SKM-1 treated with dmso at 0.1 percent for 144 hours (cell line): ENCODE results near the gene HCAR3.
"Not testable (repeated sequence)": the region's sequence is repeated elsewhere in the genome, so short reads cannot be mapped to it uniquely, and the experiment has no call there.

ENCODE experiments used
- DNase-seq: peaks from one replicate; lab custom pipeline; 2025; ENCODE audit not compliant: unreplicated experiment; lab: John Stamatoyannopoulos, UW

The HCAR3 gene

GRCh38 chr12:122722387-122722786 is 5.8 kb upstream of the HCAR3 start:
- no peak for DNase-seq

GRCh38 chr12:122721057-122721545 is 4.5 kb upstream of the HCAR3 start:
- DNase-seq: no peak

GRCh38 chr12:122715211-122715610 is 1.4 kb downstream of the HCAR3 start:
- DNase-seq: not testable (repeated sequence)

DNA sequence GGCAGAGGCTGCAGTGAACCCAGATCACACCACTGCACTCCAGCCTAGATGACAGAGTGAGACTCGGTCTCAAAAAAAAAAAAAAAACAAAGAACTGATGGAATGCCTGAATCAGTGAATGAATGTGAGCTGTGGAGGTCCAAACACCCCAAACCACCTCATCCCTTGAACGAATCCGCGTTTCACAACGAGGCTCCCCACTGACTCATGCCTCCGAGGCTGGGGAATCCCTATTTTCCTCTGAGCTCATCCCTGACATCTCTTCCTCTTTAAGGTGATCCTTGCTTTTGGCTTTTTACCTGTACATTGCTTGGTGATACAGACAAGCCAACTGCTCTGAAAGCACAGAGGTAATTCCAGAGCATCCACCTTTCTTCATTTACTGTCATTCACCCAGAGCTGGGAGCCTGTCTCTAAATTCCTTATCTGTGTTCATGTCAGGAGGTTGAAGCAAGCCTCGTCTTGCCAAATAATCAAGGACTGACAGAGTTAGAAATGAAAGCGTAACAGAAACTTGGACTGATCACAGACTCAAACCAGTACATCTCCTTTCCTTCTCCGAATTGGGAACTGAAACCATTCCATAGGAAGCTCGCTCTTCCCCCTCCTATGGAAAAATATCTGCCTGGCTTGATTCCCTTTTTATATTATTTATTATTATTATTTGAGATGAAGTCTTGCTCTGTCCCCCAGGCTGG is 3.0 kb downstream of the HCAR3 start:
- DNase-seq: not testable (repeated sequence)

DNA sequence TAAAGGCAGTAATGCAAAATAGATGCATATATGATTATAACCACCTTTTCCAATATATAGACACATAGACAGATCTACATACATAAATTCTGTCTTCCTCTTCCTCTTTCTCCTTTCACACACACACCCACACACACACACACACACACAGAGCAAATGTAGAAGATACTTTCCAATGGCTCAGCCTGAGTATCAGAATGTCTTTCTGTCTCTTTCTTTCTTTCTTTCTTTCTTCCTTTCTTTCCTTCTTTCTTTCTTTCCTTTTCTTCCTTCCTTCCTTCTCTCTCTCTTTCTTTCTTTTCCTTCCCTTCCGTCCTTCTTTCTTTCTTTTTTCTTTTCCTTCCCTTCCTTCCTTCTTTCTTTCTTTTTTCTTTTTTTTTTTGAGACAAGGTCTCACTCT is 5.3 kb downstream of the HCAR3 start:
- not testable (repeated sequence) for DNase-seq

DNA sequence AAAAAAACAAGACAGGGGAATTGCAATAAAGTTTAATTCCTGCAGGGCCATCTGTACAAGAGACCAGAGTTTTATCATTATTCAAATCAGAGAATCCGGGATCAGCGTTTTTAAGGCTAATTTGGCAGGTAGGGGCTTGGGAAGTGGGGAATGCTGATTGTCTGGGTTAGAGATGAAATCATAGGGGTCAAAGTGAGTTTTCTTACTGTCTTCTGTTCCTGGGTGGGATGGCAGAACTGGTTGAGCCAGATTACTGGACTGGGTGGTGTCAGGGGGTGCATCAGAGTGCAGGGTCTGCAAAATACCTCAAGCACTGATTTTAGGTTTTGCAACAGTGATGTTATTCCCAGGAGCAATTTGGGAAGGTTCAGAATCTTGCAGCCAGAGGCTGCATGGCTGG is 6.3 kb downstream of the HCAR3 start:
- not testable (repeated sequence) for DNase-seq

GRCh38 chr12:122709287-122709686 is 7.3 kb downstream of the HCAR3 start:
- DNase-seq: not testable (repeated sequence)

GRCh38 chr12:122703841-122704240 is 12.8 kb downstream of the HCAR3 start:
- not testable (repeated sequence) for DNase-seq

DNA sequence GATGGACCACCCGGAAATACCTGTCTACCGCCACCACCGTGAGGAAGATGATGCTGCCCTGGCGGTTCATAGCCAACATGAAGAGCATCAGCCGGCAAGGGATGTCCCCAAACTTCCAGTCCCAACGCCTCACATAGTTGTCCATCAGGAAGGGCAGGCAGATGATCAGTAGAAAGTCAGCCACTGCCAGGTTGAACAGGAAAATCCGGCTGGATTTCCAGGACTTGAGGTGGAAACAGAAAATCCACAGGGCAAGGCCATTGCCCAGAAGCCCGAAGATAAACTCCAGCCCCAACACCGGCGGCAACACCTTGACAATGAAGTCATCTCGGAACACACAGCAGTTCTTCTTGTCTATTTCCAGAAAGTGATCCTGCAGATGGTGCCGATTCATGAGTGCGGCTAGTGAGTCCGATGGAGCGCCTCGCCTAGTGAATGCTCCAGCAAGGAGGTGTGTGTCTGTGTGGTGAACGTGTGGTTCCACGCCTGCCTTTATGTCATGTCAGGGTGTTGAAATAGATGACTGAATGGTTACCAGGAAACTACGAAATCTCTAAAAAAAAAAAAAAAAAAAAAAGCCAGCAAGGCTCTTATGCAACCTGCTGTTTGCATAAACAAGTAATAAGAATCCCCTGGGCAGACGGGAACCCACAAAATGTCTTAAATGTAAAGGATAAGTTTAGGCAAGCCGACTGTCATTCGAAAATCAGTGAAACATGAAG is 13.6 kb downstream of the HCAR3 start, which contains the start of gene HCAR2:
TSS of gene HCAR2 (minus strand) at position 468 of the 722 bp plus-strand sequence. CDS start at position 394, 74 bp downstream.
- DNase-seq: not testable (repeated sequence)

DNA sequence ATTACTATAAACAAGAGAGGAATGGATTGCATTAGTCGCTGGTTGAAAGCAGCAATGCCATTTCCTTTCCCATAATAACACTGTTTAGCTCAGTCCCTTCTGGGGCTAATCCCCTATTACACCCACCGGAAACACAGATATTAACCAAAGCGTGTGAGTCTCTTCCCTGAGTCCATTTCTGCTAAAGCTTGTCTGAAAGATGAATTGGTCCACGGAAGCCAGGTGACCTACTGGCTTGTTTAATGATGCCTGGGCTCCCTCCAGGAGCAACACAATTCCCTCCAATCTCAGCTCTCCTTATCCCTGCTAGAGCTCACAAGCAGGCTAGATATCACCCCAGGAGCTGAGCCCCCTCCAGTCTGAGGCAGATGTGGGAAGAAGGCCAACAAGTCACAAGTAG is 15.1 kb downstream of the HCAR3 start:
- DNase-seq: not testable (repeated sequence)

GRCh38 chr12:122700038-122700710 is 16.4 kb downstream of the HCAR3 start:
- not testable (repeated sequence) for DNase-seq

GRCh38 chr12:122696922-122697321 is 19.7 kb downstream of the HCAR3 start:
- not testable (repeated sequence) for DNase-seq

DNA sequence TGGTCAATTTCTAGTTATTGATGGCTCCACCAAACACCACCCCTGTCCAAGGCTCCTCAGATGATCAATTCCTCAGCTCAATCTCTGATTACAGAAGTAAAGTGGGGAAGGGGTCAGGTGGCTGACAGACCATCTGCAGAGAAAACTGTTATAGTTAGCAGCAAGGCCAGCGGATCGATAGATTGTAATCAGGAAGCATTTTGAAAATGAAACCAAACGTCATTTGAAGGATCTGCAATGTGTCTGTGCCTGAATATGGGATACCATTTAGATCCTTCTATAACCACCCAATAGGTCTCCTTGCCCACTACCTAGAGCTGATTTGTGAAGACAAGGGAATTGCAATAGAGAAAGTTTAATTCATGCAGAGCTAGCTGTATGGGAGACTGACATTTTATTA is 25.0 kb downstream of the HCAR3 start:
- no peak for DNase-seq

DNA sequence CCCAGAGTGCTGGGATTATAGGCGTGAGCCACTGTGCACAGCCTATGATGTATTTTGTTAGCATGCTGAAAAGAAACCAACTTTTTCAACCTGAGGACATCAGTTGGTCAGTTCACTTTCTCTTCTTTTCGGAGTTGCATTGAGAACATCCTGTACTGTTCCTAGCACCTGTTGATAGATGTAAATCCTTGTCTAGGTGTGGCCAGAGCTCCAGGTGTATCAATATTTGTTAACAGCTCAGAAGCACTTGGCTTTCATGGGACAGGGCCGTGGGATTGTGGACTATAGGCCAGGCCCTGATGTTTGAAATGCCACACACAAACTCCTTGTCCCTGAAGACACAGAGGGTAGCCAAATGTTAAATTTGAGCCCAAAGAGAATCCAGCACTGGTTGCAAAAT is 28.3 kb downstream of the HCAR3 start:
- no peak for DNase-seq

- no peak for DNase-seq
Observed at GRCh38 chr12:122687086-122687485, 29.5 kb downstream of the HCAR3 start.

GRCh38 chr12:122686538-122686937 is 30.1 kb downstream of the HCAR3 start:
- DNase-seq: no peak

DNA sequence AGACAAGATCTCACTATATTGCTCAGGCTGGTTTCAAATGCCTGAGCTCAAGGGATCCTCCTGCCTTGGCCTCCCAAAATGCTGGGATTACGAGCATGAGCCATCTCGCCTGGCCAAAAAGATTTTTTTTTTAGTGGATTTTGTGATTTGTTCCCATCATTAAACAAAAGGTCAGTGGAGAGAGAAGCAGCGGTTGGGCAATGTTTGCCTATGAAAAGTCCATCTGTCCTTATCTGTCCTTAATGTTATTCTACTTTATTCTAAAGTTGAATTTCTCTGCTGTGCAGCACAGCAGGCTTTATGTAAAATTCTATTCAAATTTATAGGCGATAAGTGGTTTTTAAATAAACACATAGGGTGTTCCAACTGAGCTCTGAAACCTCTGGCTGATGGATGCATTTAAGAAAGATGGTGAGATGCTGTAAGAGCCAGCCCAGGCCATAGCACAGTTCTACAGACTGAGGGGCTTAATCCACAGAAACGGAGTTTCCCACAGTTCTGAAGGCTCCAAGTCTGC is 32.3 kb downstream of the HCAR3 start:
- DNase-seq: no peak

DNA sequence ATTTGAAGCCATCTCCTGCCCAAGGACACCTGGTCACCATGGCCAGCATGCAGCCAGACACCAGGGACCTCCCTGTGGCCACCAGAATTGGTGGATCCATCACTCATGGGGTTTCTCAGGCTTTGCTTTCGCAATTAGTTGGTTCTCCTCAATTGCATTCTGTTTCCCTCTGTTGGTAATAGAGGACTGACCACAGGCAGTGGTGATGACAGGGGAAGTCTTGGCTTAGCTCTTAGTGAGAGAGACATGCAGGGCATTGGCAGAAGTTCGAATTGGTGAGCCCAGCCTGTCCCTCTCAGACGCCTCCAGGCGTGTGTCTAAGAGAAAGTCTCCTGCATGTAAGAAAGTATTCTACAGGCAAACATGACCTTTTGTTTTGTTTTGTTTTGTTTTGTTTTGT is 34.8 kb downstream of the HCAR3 start:
- peak; percentile 31 for DNase-seq

GRCh38 chr12:122680989-122681388 is 35.6 kb downstream of the HCAR3 start:
- not testable (repeated sequence) for DNase-seq

DNA sequence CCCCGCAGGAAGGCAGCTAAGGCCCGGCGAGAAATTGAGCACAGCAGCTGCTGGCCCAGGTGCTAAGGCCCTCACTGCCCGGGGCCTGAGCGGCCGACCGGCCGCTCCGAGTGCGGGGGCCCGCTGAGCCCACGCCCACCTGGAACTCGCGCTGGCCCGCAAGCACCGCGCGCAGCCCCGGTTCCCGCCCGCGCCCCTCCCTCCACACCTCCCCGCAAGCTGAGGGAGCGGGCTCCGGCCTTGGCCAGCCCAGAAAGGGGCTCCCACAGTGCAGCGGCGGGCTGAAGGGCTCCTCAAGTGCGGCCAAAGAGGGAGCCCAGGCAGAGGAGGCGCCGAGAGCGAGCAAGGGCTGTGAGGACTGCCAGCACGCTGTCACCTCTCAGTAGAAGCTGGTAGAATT is 39.8 kb downstream of the HCAR3 start:
- DNase-seq: not testable (repeated sequence)

DNA sequence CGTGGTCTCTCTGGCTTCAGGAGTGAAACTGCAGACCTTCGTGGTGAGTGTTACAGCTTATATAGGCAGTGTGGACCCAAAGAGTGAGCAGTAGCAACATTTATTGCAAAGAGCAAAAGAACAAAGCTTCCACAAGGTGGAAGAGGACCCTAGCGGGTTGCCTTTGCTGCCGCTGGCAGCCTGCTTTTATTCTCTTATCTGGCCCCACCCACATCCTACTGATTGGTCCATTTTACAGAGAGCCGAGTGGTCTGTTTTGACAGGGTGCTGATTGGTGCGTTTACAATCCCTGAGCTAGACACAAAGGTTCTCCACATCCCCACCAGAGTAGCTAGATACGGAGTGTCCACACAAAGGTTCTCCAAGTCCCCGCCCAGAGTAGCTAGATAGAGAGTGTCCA is 40.6 kb downstream of the HCAR3 start:
- DNase-seq: not testable (repeated sequence)
